Measurements from ENCODE around the gene RAP2A. TPM values are rescaled to one million over a fixed set of nuclear protein-coding genes. Genes with fewer than 3 reads are reported as not detected.

The RAP2A gene
- total RNA-seq: 19.6 TPM

GRCh38 chr13:97433727-97434396 is at the start of gene RAP2A:
Gene RAP2A (plus strand): TSS chr13:97434169. CDS start chr13:97434471, 302 bp downstream.
- DNase-seq (ENCODE audit: extremely low spot score in 2 of 2): peak in 1 of 2 donors; percentile 94
- Histone ChIP-seq H3K27me3 (no peaks in the 10 kb centered on the region), H3K9me3 (no peaks in the 10 kb centered on the region), H3K36me3 (no peaks in the 10 kb centered on the region), H3K4me1 (peaks cover 47% of the 10 kb centered on the region), H3K27ac (peak within 1 kb of the TSS; percentile 100), H3K4me3 (peak within 1 kb of the TSS; percentile 88 to 90)
- TF ChIP-seq POLR2A (IDR thresholded peaks at IDR 0.05) (peak in 1 of 2 donors; percentile 44), CTCF (IDR thresholded peaks at IDR 0.05) (no peak), POLR2AphosphoS5 (IDR thresholded peaks at IDR 0.05; ENCODE audit: insufficient read depth in 1 of 2, low read depth in 1 of 2) (peak in 1 of 2 donors; percentile 92)
- intact Hi-C loops (cut with DNase I): loop anchor here (10.0 kb wide), 1 partner anchor 319 kb away; no protein-coding TSS in a partner anchor

GRCh38 chr13:97384371-97384770 is 49.6 kb upstream of the RAP2A start:
- H3K4me3 ChIP-seq: no peak overlapping the region
- H3K4me1 ChIP-seq: no peaks in the 10 kb centered on the region
- intact Hi-C loops (cut with DNase I): no loop called here
- H3K36me3 ChIP-seq: no peaks in the 10 kb centered on the region
- DNase-seq (ENCODE audit: extremely low spot score in 2 of 2): no peak
- TF ChIP-seq POLR2A (IDR thresholded peaks at IDR 0.05) (no peak), POLR2AphosphoS5 (IDR thresholded peaks at IDR 0.05; ENCODE audit: insufficient read depth in 1 of 2, low read depth in 1 of 2) (no peak), CTCF (IDR thresholded peaks at IDR 0.05) (no peak)
- no peaks in the 10 kb centered on the region for H3K27me3 ChIP-seq
- H3K27ac ChIP-seq: no peak overlapping the region
- no peaks in the 10 kb centered on the region for H3K9me3 ChIP-seq

GRCh38 chr13:97385146-97385545 is 48.8 kb upstream of the RAP2A start:
- no peaks in the 10 kb centered on the region for H3K4me1 ChIP-seq
- no peak overlapping the region for H3K27ac ChIP-seq
- no peaks in the 10 kb centered on the region for H3K27me3 ChIP-seq
- no peak for TF ChIP-seq CTCF (IDR thresholded peaks at IDR 0.05)
- TF ChIP-seq POLR2A (IDR thresholded peaks at IDR 0.05): no peak
- TF ChIP-seq POLR2AphosphoS5 (IDR thresholded peaks at IDR 0.05; ENCODE audit: insufficient read depth in 1 of 2, low read depth in 1 of 2): no peak
- intact Hi-C loops (cut with DNase I): no loop called here
- no peak for DNase-seq (ENCODE audit: extremely low spot score in 2 of 2)
- H3K36me3 ChIP-seq: no peaks in the 10 kb centered on the region
- H3K9me3 ChIP-seq: no peaks in the 10 kb centered on the region
- no peak overlapping the region for H3K4me3 ChIP-seq

GRCh38 chr13:97385854-97386253 is 48.1 kb upstream of the RAP2A start:
- intact Hi-C loops (cut with DNase I): no loop called here
- Histone ChIP-seq H3K27me3 (no peaks in the 10 kb centered on the region), H3K9me3 (no peaks in the 10 kb centered on the region), H3K4me3 (no peak overlapping the region), H3K36me3 (no peaks in the 10 kb centered on the region), H3K27ac (no peak overlapping the region), H3K4me1 (no peaks in the 10 kb centered on the region)
- TF ChIP-seq CTCF (IDR thresholded peaks at IDR 0.05): no peak
- TF ChIP-seq POLR2AphosphoS5 (IDR thresholded peaks at IDR 0.05; ENCODE audit: insufficient read depth in 1 of 2, low read depth in 1 of 2): no peak
- no peak for TF ChIP-seq POLR2A (IDR thresholded peaks at IDR 0.05)
- DNase-seq (ENCODE audit: extremely low spot score in 2 of 2): no peak

- Histone ChIP-seq H3K4me3 (no peak overlapping the region), H3K36me3 (peaks cover 0 to 8% of the 10 kb centered on the region in 2 donors), H3K27me3 (no peaks in the 10 kb centered on the region), H3K27ac (no peak overlapping the region), H3K9me3 (no peaks in the 10 kb centered on the region), H3K4me1 (no peaks in the 10 kb centered on the region)
- TF ChIP-seq POLR2A (IDR thresholded peaks at IDR 0.05): no peak
- TF ChIP-seq POLR2AphosphoS5 (IDR thresholded peaks at IDR 0.05; ENCODE audit: insufficient read depth in 1 of 2, low read depth in 1 of 2): no peak
- no peak for TF ChIP-seq CTCF (IDR thresholded peaks at IDR 0.05)
- intact Hi-C loops (cut with DNase I): no loop called here
- DNase-seq (ENCODE audit: extremely low spot score in 2 of 2): no peak
Measured at GRCh38 chr13:97386801-97387484, 47.0 kb upstream of the RAP2A start.
